ENCODE measurements around the gene LIN7C.
"Not testable (repeated sequence)": the region's sequence is repeated elsewhere in the genome, so short reads cannot be mapped to it uniquely, and the experiment has no call there.

The LIN7C gene, protein sequence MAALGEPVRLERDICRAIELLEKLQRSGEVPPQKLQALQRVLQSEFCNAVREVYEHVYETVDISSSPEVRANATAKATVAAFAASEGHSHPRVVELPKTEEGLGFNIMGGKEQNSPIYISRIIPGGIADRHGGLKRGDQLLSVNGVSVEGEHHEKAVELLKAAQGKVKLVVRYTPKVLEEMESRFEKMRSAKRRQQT

DNA sequence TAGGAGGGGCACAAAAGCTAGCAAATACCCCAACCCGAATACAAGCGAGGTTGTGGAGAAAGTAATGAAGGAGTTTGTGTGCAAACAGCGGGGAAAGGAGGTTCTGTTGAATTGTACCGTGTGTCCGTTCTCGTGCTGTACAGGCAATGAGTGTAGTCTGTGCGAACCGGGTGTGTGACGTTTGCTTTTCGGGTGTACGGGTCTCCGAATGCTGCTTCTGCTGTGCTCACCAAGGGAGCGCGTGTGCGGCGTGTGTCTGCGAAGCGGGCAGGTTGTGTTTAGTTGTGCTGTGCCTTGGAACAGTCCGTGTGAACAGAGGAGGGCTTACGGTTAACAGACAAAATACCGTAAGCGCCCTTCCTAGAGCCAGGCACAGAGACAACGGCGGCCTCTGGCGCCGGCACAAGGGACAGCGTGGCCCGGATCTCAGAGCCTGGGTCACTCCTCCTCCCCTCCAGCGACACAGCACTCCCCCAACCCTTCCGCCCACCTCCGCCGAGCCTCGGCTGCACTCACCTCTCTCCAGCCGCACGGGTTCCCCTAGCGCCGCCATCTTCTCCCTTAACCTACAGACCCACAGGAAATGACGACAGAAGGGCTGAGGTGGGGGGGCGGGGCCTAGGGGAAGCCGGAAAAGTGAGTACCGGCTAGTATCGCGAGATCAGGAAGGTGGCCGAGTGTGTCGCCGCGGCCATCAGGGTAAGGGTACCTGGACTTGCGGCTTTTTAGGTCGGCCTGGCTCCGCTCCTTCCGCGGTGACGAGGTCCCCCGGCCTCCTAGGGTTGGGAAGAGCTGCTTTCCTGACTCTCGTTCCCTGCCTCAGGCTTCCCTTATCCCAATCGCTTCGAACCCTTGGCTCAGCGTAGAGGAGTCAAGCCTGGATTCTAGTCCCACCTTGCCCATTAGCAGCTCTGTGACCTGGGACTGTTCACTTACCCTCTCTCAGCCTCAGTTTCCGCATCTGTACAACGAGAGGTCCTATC, at the start of gene LIN7C:
TSS of gene LIN7C (minus strand) at position 570 of the 983 bp plus-strand sequence. CDS start at position 553, 17 bp downstream.
- H3K4me3 ChIP-seq (ENCODE audit: low read depth, low read length) = peak within 1 kb of the TSS; percentile 99
- DNase-seq (ENCODE audit: low read depth) = peak; percentile 84

DNA sequence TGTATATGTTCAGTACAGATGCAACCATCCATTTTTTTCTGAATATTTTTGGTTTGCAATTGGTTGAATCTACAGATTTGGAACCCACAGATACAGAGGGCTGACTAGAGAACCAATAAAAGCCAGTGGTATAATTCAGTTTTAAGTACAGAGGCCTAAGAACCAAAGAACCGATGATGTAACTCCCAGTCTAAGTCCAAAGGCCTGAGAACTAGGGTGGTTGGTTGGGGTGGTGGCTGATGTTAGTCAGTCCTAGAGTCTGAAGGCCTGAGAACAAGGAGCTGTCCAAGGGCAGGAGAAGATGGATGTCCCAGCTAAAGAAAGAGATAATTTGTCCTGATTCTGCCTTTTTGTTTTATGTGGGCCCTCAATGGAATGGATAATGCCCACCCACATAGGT, 48.7 kb upstream of the LIN7C start:
- DNase-seq (ENCODE audit: low read depth) = no peak
- H3K4me3 ChIP-seq (ENCODE audit: low read depth, low read length) = no peak overlapping the region

DNA sequence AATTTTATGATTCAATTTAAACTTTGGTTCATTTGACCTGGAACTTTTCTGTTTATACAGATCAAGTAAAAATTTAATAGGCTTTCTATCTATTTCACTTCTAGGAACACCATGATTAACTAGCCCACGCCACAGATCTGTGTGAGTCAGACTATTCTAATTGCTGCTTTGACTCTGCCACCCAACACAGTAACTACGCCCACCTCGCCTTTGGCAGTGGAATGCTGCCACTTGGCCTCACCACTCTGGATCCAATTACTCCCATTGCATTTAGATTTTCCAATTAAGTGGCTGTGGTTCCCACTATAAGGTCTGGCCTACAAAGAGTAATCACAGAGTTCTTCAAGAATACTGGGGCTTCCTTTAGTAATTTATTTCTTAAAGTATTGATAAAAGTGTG, 46.6 kb upstream of the LIN7C start:
- H3K4me3 ChIP-seq (ENCODE audit: low read depth, low read length) = no peak overlapping the region
- DNase-seq (ENCODE audit: low read depth) = no peak

DNA sequence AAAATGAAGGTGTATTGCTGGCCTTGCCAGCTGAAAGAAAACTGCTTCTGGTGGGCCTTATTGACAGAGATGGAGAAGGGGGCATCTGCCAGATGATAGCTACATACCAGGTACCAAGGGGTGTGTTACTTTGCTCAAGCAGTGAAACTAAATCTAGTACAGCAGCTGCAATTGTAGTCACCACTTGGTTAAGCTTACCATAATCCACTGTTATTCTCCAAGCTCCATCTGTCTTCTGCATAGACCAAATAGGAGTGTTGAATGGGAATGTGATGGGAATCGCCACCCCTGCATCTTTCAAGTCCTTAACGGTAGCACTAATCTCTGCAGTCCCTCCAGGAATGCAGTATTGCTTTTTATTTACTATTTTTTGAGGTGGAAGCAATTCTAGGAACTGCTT, 45.8 kb upstream of the LIN7C start:
- H3K4me3 ChIP-seq (ENCODE audit: low read depth, low read length) = no peak overlapping the region
- no peak for DNase-seq (ENCODE audit: low read depth)

DNA sequence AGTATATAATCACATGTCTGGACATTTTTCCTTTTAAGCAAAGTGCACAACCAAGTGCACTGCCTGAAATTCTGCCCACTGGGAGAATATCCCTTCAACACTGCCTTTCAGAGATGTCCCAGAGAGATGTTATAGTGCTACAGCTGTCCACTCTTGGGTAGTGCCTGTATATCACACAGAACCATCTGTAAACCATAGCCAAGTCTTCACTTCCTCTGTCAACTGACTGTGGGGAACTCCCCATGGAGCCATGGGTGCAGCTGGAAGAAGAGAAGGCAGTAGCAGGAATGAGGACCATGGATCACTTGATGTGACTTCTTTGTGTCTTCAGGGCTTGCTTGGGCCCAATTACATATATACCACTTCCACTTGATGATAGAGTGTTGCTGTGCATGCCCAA, 44.6 kb upstream of the LIN7C start:
- no peak for DNase-seq (ENCODE audit: low read depth)
- H3K4me3 ChIP-seq (ENCODE audit: low read depth, low read length) = no peak overlapping the region

DNA sequence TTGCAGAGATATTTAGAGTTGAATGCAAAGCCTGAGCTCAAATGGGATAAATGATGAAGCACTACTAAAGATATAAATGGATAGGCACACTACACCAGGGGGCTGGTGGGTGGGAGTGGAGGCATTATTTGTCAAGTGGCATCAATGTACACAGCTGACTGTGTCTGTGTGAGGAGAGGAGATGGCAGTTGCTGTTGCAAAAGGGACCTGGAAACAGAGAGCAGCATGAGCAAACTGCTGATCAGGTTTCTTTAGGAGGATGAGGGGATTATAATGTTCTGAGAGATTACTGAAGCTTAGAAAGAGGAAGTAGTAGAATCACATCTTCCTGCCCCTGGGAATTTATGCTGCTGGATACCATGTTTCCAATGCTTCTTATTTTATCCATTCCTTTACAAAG, 39.4 kb upstream of the LIN7C start:
- no peak overlapping the region for H3K4me3 ChIP-seq (ENCODE audit: low read depth, low read length)

DNA sequence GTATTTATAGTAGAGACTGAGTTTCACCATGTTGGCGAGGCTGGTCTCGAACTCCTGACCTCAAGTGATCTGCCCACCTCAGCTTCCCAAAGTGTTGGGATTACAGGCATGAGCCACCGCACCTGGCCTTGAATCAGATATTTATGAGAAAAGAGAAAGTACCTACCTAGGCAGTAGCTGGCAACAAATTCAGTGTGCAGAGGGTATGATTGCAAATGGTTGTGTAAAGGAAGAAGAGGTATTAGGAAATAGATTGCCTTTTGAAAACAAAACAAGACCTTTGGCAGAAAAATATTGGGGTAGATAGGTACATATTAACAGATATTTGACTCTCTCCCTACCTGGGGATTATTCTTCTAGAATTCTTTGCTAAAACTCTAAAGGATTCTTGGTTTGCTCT, 38.5 kb upstream of the LIN7C start:
- no peak overlapping the region for H3K4me3 ChIP-seq (ENCODE audit: low read depth, low read length)

More for the DNA sequence above, 39.4 kb upstream of the LIN7C start:
- DNase-seq (ENCODE audit: low read depth) = no peak

DNA sequence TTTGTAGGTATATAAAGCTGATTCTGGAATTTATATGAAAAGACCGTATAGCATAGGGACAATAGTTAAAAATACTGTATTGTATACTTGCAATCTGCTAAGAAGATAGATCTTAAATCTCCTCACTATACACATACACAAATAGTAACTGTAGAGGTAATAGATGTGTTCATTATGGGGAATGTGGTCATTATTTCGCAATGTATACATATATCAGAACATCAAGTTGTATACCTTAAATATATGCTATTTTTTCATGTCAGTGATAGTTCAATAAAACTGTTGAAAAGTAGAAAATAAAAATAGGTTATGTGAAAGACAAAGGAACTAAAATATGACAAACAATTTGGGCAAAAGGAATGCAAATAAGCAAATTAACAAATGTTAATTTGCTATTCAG, 35.2 kb upstream of the LIN7C start:
- H3K4me3 ChIP-seq (ENCODE audit: low read depth, low read length) = no peak overlapping the region
- no peak for DNase-seq (ENCODE audit: low read depth)

More for the DNA sequence above, 38.5 kb upstream of the LIN7C start:
- DNase-seq (ENCODE audit: low read depth) = no peak

DNA sequence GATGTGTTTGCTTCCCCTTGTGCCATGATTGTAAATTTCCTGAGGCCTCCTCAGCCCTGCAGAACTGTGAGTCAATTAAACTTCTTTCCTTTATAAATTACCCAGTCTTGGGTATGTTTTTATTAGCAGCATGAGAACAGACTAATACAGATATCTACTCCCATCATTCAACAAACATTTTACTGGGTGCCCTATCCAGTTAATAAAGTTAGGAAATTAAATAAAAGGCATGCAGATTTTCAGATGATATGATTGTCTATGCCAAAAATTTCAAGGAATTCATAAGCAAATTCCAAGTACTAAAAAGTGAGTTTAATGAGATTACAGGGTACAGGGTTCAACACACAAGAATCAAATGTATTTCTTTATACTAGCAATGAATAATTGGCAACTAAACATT, 33.5 kb upstream of the LIN7C start:
- H3K4me3 ChIP-seq (ENCODE audit: low read depth, low read length) = no peak overlapping the region
- no peak for DNase-seq (ENCODE audit: low read depth)

DNA sequence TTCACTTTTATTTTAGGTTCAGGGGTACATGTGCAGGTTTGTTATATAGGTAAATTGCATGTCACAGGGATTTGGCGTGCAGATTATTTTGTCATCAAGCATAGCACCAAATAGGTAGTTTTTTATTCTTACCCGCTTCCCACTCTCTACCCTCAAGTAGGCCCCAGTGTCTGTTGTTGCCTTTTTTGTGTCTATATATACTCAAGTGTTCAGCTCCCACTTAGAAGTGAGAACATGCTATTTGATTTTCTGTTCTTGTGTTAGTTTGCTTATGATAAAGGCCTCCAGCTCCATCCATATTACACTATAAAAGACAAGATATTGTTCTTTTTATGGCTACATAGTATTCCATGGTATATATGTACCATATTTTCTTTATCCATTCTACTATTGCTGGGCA, 28.5 kb upstream of the LIN7C start:
- no peak for DNase-seq (ENCODE audit: low read depth)
- no peak overlapping the region for H3K4me3 ChIP-seq (ENCODE audit: low read depth, low read length)

DNA sequence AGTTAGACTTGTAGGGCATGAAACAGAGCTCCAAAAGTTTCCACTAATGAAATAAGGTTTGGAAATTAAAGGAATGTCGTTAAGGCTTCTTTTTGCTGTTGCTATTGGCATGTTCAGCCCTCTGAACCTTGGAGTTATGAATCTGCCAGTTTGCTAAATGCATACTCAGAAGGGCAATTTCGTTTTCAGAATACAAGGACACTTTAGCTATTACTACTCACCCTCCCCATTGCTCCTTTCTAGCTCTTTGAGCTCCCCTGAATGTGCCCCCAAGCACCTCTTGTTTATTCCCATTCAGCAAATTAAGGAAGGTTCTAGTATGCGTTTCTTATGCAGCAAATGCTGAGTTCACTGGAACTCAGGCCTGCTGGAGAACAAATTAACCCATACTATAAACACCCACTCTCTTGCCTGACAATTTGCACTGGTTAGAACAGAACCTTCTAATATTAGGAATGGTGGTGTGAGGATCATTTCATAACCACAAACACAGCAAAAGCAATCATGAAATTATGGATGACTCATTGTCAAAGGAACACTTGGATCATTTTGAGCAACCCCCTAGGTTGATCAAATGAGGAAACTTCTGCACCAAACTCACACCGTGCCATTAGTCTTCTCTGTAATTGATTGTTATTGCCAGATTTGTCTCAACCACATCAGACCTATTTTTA, 26.2 kb upstream of the LIN7C start:
- no peak overlapping the region for H3K4me3 ChIP-seq (ENCODE audit: low read depth, low read length)
- no peak for DNase-seq (ENCODE audit: low read depth)

DNA sequence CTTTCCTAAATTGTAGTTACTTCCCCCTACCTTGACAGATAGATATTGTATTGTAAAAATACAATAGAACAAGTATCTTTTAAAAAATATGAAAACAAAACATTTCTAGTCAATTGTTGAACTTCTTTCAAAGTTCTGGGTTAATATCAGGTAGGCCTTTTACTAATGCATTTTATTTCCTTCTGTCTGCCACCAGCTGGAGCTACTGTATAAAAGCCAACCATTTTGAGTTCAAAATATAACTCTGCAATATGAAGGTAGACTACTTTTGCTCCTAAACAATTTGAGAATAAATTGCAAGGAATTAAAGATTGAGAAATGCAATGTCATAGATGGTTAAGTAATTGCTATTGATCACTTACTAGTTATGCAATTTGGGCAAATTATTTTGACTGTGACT, 22.1 kb upstream of the LIN7C start:
- H3K4me3 ChIP-seq (ENCODE audit: low read depth, low read length) = no peak overlapping the region

DNA sequence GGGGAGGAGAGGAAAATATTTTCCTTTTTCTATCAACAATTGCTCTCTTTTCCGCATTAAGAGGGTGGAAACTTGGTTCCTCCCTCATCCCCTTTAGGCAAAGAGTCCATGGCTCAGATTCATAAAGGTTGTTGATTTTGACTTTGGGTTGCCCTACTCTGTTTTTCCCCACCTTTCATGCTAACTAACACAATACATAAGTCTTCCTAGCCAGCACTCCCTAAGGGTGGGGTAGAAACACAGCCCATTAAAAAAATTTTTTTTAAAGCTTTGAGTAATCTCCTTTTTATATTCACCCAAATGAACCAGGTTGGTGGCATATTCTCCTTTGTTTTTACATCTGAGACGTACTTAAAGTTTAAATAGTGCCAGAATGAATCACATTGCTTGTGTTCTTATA, 20.0 kb upstream of the LIN7C start:
- no peak for DNase-seq (ENCODE audit: low read depth)
- H3K4me3 ChIP-seq (ENCODE audit: low read depth, low read length) = no peak overlapping the region

More for the DNA sequence above, 22.1 kb upstream of the LIN7C start:
- no peak for DNase-seq (ENCODE audit: low read depth)

DNA sequence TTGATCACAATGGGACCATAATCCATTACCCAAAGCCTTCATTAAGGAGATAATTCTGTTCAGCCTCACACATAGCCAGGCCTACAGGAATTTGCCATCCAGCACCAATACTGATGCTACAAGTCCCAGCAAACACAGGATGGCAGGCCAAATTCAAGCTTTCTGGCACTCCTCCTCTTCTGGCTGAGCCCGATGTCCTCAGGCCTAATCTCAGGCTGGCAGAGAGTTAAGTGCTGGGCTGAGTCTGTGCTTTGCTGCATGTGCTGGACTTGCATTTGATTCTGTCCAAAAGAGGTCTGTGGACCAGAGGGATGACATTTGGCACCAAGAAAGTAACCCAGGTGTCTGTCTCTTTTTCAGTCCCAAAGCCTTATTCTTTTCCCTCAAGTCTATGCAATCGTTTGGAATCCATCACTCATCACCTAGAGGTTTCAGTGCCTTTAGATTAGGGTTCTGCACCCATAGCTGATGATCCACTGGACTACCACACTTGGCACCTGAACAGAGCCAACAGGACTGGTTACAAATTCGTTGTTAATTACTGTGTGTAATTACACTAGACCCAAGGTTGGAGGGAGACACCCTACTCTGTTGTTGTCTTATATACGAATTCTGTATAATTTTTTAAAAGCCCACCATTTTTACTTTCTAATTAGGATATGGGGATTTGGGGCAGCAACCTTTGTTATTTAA, 19.4 kb upstream of the LIN7C start:
- H3K4me3 ChIP-seq (ENCODE audit: low read depth, low read length) = no peak overlapping the region
- no peak for DNase-seq (ENCODE audit: low read depth)

DNA sequence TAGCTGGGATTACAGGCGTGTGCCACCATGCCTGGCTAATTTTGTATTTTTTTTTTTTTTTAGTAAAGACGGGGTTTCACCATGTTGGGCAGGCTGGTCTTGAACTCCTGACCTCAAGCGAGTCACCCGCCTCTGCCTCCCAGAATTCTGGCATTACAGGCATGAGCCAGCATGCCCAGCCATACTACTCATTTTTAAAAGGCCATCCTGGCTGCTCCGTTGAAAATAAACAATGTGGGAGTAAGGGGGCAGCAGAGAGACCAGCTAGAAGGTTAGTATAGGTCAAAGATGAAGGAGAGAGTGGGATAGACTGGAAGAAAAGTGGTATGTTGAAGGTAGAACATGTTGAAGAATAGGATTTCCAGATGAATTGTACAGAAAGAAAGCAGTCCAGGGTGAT, 17.6 kb upstream of the LIN7C start:
- no peak overlapping the region for H3K4me3 ChIP-seq (ENCODE audit: low read depth, low read length)
- DNase-seq (ENCODE audit: low read depth) = no peak

DNA sequence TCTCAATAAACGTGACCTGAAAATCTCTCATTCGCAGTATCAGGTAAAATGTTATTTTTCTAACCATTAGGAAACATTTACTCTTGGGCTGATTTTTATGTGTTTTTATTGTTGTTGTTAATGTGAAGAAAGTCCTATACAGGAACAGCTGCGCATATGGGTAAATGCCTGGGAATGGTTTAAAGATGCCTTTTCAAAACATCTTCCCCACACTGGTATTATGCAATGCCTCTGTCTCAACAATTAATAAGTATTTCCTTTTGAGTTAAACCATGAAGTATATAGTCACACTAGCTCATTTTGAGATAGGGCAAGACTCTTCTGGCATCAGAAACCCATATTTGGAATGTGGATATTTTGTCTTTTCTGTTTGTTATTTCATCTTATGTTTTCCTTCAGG, 13.7 kb upstream of the LIN7C start:
- DNase-seq (ENCODE audit: low read depth) = no peak
- H3K4me3 ChIP-seq (ENCODE audit: low read depth, low read length) = no peak overlapping the region

DNA sequence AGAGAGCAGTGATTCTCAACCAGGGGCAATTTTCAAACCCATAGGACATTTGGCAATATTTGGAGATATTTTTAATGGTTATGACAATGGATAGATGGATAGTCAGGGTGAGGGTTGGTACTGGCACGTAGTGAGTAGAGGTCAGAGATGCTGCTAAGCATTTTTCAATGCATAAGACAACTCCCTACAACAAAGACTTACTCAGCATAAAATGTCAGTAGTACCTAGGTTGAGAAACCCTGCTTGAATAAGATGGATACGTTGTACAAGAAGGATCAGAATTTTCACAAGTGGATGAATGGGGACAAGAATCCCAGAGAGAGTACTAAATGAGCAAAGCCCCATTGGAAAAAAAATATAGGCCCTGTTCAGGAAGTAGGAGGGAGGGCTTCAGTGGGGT, 11.9 kb upstream of the LIN7C start:
- no peak for DNase-seq (ENCODE audit: low read depth)
- no peak overlapping the region for H3K4me3 ChIP-seq (ENCODE audit: low read depth, low read length)

DNA sequence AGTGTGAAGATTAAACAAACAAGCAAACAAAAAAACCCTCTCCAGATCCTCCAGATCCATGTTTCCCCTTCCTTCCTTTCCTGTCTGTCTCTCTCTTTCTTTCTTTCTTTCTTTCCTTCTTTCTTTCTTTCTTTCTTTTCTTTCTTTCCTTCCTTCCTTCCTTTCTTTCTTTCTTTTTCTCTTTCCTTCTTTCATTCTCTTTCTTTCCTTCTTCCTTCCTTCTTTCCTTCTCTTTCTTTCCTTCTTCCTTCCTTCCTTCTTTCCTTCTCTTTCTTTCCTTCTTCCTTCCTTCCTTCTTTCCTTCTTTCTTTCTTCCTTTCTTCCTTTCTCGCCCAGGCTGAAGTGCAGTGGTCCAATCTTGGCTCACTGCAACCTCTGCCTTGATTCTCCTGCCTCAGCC, 10.9 kb upstream of the LIN7C start:
- not testable (repeated sequence) for DNase-seq (ENCODE audit: low read depth); H3K4me3 ChIP-seq (ENCODE audit: low read depth, low read length)

DNA sequence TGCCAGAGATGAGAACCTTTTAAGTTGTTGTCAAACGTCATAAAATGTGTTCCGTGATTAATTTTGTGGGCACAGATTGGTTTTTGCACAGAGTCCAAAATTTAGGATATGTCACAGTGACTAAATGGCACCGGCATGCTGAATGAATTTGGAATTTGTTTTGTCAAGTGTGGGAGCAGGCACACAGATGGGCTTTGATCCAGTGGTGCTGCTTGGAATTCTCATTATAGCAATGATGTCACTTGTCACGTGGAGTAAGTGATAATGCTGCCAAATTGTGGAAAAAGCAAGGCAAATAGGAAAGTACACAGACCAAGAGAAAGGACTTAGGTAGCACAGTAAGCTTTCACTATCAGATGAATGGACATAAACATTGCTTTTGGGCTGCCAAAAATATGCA, 8.0 kb upstream of the LIN7C start:
- DNase-seq (ENCODE audit: low read depth) = no peak

DNA sequence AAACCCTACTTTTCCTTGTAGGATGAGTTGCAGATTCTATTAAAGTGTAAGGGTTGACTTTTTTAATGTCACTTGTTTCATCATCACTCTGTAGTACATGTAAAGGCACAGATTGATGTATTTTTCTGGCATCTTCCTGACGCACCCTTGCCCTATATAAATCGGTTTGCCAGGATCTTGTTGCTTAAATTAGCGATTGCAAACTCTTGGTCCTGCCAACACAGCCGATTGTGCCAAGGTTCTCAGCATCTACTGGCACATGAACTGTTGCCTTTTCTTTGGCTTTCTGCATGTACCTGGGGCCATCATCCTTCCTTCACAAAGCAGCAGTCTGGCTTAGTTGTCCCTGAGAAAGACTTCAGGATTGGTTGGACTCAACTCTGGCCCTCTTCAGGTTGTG, 7.5 kb upstream of the LIN7C start:
- no peak overlapping the region for H3K4me3 ChIP-seq (ENCODE audit: low read depth, low read length)
- DNase-seq (ENCODE audit: low read depth) = no peak

More for the DNA sequence above, 8.0 kb upstream of the LIN7C start:
- no peak overlapping the region for H3K4me3 ChIP-seq (ENCODE audit: low read depth, low read length)

All from skeletal muscle cell (primary cell).